Activated CD8-positive, alpha-beta memory T cell treated with anti-CD3 and anti-CD28 coated beads, Interleukin-2, amount 50 U/mL, for 24 hours (primary cell): ENCODE measurements around the gene DCLK1.
"Not testable (repeated sequence)": the region's sequence is repeated elsewhere in the genome, so short reads cannot be mapped to it uniquely, and the experiment has no call there.

ENCODE experiments used
- DNase-seq: peaks from one replicate; pipeline ENCODE4 v3.0.0-alpha.2; 2020; ENCODE audit errors: extremely low read depth

The DCLK1 gene

GRCh38 chr13:35984776-35985453 is 146.3 kb downstream of the DCLK1 start:
- no peak for DNase-seq

GRCh38 chr13:35984287-35984686 is 146.9 kb downstream of the DCLK1 start:
- DNase-seq, result no peak

GRCh38 chr13:35983703-35984102 is 147.5 kb downstream of the DCLK1 start:
- not testable (repeated sequence) for DNase-seq

- no peak for DNase-seq
Observed at GRCh38 chr13:35983206-35983605, 148.0 kb downstream of the DCLK1 start.

GRCh38 chr13:35979361-35979951 is 151.7 kb downstream of the DCLK1 start:
- DNase-seq, result no peak

DNA sequence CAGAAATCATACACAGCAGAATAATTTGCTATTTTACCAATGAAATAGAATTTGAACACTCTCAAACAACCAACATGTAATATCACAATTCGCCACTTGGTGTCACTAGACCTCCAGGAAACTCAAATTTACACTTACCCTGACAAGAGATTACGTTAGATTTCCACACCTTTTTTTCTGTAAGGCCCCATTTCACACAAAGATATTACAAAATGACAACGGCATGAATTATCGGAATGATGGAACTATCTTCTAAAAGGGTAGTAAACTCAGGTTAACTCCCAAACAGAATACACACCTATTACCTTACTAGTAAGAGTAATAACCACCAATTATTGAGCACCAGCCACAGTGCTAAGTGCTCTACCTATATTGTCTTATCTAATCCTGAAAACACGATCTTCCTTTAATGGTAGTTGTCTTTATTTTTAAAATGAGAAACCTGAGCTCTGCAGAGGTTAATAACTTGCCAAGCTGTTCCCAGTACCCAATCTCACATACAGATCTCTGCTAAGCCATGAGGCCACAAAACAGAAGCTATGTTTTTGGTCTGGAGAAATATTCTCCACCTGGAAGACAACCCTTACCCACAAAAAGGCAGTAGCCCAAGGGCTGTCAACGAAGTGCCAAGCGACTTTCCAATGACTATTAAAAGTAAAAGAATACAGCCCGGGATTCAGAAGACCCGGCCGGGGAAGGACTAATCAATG is 152.4 kb downstream of the DCLK1 start:
- DNase-seq, result no peak

- DNase-seq, result no peak
Observed at GRCh38 chr13:35977060-35977459, 154.1 kb downstream of the DCLK1 start.

GRCh38 chr13:35976126-35976525 is 155.1 kb downstream of the DCLK1 start:
- no peak for DNase-seq

DNA sequence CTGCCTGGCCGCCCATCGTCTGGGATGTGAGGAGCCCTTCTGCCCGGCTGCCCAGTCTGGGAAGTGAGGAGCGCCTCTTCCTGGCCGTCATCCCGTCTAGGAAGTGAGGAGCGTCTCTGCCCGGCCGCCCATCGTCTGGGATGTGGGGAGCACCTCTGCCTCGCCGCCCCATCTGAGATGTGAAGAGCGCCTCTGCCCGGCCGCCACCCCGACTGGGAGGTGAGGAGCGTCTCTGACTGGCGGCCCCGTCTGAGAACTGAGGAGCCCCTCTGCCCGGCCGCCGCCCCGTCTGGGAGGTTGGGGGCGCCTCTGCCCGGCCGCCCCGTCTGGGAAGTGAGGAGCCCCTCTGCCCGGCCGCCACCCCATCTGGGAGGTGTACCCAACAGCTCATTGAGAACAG is 164.2 kb downstream of the DCLK1 start:
- DNase-seq, result not testable (repeated sequence)

GRCh38 chr13:35966024-35966423 is 165.2 kb downstream of the DCLK1 start:
- no peak for DNase-seq

DNA sequence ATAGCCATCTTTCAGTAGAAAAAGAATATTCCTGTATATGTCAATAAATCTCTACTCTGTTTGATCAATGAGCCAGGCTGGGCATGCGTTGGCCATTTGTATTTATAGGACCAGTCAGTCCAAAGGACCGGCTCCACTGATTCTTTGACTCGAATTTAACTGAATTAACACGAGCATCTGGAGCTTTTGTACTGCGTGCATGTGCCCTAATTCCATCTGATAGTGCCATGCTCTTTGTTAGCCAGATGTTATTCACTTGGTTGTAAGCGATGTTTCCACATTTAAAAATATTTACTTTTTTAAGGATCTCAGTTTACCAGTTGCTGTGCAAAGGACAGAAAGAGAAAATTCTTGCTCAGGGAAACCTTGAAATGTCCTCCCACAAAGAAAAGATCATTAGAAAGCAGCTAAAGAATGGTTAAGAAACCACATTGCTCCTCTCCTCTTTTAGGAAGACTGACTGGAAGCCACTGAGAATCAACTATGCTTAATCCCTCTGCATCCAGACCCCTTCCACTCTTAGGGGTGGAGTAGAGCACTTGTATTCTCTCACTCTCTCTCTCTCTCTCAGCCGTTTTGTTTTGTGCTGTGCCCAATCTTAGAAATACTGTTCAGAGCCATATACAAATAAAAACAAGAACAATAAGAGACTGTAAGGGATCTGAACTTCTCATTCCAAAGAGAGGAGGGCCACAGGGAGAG is 165.8 kb downstream of the DCLK1 start:
- no peak for DNase-seq

DNA sequence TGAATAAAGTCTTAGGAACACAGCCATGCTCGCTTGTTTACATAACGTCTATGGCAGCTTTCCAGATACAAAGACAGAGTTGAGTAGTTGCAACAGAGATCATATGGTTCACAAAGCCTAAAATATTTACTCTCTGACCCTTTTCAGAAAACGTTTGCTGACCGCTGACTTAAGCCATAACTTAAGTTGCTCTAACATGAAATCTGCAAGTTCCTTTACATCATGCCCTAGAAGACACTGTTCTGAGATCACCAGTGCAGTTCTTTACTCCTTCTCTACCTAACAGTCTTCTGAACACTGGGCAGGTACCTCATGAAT is 166.4 kb downstream of the DCLK1 start:
- DNase-seq, result no peak

- DNase-seq, result no peak
Observed at GRCh38 chr13:35964011-35964862, 166.9 kb downstream of the DCLK1 start.

GRCh38 chr13:35961461-35962220 is 169.5 kb downstream of the DCLK1 start:
- no peak for DNase-seq

GRCh38 chr13:35961002-35961401 is 170.2 kb downstream of the DCLK1 start:
- no peak for DNase-seq

GRCh38 chr13:35957996-35958395 is 173.2 kb downstream of the DCLK1 start:
- no peak for DNase-seq

GRCh38 chr13:35957241-35957731 is 173.9 kb downstream of the DCLK1 start:
- DNase-seq, result no peak

DNA sequence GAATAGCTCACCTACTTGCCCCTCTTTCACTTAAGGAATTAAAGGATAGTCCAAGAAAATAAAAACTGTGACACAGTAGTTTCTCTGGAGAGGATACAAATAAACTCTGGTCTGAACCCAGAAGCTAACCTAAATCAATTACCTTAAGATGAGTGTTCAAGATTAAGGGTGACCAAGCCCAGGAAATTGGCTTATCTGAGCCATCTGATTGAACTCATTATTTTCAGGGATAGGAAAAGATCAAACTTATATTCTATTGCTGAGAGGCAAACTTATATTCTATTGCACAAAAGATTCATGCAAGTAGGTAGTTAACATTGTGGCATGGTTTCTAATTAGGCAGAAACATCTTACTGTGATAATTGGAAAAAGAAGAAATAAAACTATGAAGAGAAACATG is 175.1 kb downstream of the DCLK1 start:
- no peak for DNase-seq

GRCh38 chr13:35954207-35954560 is 177.0 kb downstream of the DCLK1 start:
- DNase-seq, result no peak

DNA sequence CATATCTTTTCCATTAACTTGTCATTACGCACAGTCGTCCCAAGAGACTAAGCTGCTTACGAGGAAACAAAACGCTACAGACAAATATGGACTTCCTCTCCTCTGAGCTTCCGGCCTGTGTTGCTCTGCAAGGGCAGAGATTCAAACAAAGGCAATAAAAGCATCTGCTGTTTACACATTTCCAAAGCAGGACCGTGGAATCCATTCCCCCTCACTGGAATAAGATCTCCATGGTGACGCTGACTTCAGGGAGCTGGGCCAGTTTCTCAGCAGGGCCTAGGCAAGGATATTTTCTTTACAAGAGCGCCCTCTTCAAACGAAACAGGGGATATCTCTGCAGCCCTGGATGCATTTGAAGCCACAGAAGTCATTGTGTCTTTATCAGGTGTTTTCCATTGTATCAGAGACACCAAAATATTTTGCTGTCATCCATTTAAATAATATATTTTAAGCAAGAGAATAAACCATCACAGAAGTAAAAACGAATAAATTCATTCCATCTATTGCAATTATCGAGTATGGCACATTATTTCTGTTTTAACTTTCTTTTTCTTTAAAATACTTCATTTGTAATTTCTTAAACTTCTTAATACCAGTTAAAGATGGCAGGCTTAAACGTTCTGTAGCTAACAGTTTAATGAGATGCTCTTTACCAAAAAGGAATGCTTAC is 177.5 kb downstream of the DCLK1 start:
- no peak for DNase-seq
